Type B pancreatic cell (in vitro differentiated cells): ENCODE measurements around the gene SLC22A23. TPM values are rescaled to one million over a fixed set of nuclear protein-coding genes. Genes with fewer than 3 reads are reported as not detected.

Experiments used
- DNase-seq: peaks from one replicate; pipeline ENCODE4 v3.0.0; 2021; ENCODE audit warnings: mixed read lengths; ENCODE audit not compliant: unreplicated experiment; ENCODE audit errors: extremely low spot score
- H3K27ac Mint-ChIP-seq: 2 replicates; pipeline ENCODE4 v1.8.0; 2021; ENCODE audit warnings: mild to moderate bottlenecking, mixed read lengths
- H3K27me3 Mint-ChIP-seq: 2 replicates; pipeline ENCODE4 v1.8.0; 2021; ENCODE audit warnings: mixed read lengths
- H3K36me3 Mint-ChIP-seq: 2 replicates; pipeline ENCODE4 v1.8.0; 2021; ENCODE audit warnings: mixed read lengths
- H3K4me1 Mint-ChIP-seq: one replicate; pipeline ENCODE4 v1.8.0; 2021; ENCODE audit warnings: mixed read lengths; ENCODE audit not compliant: unreplicated experiment
- H3K4me3 Mint-ChIP-seq: 2 replicates; pipeline ENCODE4 v1.8.0; 2021; ENCODE audit warnings: mild to moderate bottlenecking, mixed read lengths
- H3K9me3 Mint-ChIP-seq: 2 replicates; pipeline ENCODE4 v1.8.0; 2021; ENCODE audit warnings: mixed read lengths
- total RNA-seq: library from RNA; stranded (reverse); gene quantifications from 2 replicates; pipeline ENCODE4 v1.2.1, GENCODE V29; 2021; ENCODE audit warnings: low replicate concordance
- TF ChIP-seq, protein P1 (sequence below): fragments of 200-600 bp; sonication (generic); conservative IDR thresholded peaks from 2 replicates; pipeline ENCODE4 v1.5.0; 2021; ENCODE audit warnings: antibody characterized with exemption, mild to moderate bottlenecking

The SLC22A23 gene
- total RNA-seq, 1 donor from 2014 or later: 36.6 TPM

DNA sequence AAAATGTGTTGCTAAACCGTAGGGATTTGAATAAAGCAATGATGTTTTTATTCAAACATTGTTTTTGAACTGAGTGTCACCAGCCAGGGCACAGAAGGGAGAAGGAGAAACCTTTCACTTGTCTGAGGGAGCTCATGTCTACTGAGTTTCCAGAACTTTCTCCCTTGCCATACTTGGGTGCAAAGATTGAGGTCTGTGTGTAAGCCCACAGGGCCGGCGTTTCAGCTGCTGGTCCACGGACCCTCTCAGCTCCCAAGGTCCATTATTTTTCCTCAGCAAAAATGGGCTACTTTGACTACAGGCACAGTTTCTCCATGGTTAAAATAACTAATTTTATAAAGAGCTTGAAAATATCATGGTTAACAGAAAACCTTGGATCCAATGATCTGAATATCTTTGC lies 165.5 kb downstream of the SLC22A23 start:
- TF ChIP-seq, protein P1, sequence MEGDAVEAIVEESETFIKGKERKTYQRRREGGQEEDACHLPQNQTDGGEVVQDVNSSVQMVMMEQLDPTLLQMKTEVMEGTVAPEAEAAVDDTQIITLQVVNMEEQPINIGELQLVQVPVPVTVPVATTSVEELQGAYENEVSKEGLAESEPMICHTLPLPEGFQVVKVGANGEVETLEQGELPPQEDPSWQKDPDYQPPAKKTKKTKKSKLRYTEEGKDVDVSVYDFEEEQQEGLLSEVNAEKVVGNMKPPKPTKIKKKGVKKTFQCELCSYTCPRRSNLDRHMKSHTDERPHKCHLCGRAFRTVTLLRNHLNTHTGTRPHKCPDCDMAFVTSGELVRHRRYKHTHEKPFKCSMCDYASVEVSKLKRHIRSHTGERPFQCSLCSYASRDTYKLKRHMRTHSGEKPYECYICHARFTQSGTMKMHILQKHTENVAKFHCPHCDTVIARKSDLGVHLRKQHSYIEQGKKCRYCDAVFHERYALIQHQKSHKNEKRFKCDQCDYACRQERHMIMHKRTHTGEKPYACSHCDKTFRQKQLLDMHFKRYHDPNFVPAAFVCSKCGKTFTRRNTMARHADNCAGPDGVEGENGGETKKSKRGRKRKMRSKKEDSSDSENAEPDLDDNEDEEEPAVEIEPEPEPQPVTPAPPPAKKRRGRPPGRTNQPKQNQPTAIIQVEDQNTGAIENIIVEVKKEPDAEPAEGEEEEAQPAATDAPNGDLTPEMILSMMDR: no peak
- peaks cover 33% of the 10 kb centered on the region for H3K36me3 Mint-ChIP-seq
- H3K27me3 Mint-ChIP-seq: no peaks in the 10 kb centered on the region
- DNase-seq: no peak
- H3K4me3 Mint-ChIP-seq: no peak overlapping the region
- no peaks in the 10 kb centered on the region for H3K4me1 Mint-ChIP-seq
- H3K9me3 Mint-ChIP-seq: no peaks in the 10 kb centered on the region
- H3K27ac Mint-ChIP-seq: no peak overlapping the region

DNA sequence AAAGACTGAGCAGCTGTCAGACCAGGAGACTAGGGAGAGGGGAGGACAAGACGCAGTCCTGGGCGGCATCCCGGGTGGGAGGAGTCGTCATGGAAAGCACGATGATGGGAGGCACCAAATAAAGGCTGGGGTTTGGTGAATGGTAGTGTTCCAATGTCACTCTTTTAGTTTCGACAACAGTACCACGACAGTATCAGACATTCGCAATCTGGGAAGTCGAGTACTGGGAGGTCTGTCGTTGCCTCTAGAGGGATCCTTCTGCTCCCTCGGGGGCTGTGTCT lies 166.0 kb downstream of the SLC22A23 start:
- Mint-ChIP-seq H3K4me3 (no peak overlapping the region), H3K27me3 (no peaks in the 10 kb centered on the region), H3K9me3 (no peaks in the 10 kb centered on the region), H3K4me1 (no peaks in the 10 kb centered on the region), H3K36me3 (peaks cover 33% of the 10 kb centered on the region), H3K27ac (no peak overlapping the region)
- TF ChIP-seq, protein P1: no peak
- no peak for DNase-seq

DNA sequence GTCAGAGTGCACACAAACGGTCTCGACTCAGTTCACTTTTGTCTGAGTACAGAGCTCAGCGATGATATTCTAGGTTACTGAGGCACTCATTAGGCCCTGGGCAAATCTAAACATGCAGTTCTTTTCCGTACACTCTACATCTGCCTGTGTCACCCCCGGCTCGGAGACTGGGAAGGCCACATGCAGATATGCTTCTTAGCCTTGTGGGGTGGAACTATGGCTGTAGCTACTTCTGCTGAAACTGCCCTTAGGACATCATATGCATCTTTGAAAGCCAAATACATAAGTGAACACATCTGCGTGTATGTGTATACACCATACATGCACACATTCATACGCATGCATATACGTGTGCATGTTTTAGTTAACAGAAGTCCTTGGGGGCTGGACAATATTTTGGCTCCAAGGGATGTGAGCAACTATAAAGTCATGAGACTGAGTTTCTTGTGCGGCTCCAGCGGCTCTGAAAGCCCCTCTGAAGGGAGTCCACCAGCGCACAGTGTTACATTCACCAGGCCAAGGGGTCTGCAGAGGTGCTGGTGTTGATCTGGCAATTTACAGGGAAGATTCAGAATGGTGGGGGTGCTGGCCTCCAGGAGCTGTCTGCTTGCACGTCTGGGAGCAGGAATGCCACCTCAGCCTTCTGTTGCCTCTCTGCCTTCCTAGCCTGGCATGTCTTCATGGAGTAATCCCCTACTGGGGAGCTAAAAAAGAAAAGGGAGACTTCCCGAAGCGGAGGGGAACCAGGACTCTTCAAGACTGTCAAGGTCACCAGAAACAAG lies 166.5 kb downstream of the SLC22A23 start:
- no peaks in the 10 kb centered on the region for H3K9me3 Mint-ChIP-seq
- no peaks in the 10 kb centered on the region for H3K27me3 Mint-ChIP-seq
- no peak overlapping the region for H3K4me3 Mint-ChIP-seq
- H3K27ac Mint-ChIP-seq: no peak overlapping the region
- DNase-seq: no peak
- H3K4me1 Mint-ChIP-seq: no peaks in the 10 kb centered on the region
- peaks cover 32% of the 10 kb centered on the region for H3K36me3 Mint-ChIP-seq
- TF ChIP-seq, protein P1: no peak

DNA sequence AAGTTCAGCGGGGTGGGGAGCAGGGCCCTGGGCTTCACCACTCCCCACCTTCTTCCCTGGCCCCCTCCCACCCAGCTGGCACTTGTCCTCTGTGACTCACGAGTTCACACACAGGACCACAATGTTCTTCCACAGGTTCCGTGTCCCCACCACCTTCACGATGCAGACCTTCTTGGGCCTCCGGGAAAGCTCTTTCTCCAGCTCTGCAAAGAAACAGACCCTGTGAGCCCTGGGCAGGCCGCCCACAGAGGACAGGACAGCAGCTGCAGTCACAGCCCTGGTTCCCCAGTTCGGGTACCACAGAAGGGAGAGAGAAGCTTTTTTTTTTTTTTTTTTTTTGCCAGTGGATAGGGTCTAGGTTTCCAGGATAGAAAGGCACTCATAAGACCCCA lies 167.2 kb downstream of the SLC22A23 start:
- peaks cover 27% of the 10 kb centered on the region for H3K36me3 Mint-ChIP-seq
- H3K4me1 Mint-ChIP-seq: no peaks in the 10 kb centered on the region
- no peaks in the 10 kb centered on the region for H3K9me3 Mint-ChIP-seq
- H3K27ac Mint-ChIP-seq: no peak overlapping the region
- TF ChIP-seq, protein P1: no peak
- H3K4me3 Mint-ChIP-seq: no peak overlapping the region
- H3K27me3 Mint-ChIP-seq: no peaks in the 10 kb centered on the region
- DNase-seq: no peak

DNA sequence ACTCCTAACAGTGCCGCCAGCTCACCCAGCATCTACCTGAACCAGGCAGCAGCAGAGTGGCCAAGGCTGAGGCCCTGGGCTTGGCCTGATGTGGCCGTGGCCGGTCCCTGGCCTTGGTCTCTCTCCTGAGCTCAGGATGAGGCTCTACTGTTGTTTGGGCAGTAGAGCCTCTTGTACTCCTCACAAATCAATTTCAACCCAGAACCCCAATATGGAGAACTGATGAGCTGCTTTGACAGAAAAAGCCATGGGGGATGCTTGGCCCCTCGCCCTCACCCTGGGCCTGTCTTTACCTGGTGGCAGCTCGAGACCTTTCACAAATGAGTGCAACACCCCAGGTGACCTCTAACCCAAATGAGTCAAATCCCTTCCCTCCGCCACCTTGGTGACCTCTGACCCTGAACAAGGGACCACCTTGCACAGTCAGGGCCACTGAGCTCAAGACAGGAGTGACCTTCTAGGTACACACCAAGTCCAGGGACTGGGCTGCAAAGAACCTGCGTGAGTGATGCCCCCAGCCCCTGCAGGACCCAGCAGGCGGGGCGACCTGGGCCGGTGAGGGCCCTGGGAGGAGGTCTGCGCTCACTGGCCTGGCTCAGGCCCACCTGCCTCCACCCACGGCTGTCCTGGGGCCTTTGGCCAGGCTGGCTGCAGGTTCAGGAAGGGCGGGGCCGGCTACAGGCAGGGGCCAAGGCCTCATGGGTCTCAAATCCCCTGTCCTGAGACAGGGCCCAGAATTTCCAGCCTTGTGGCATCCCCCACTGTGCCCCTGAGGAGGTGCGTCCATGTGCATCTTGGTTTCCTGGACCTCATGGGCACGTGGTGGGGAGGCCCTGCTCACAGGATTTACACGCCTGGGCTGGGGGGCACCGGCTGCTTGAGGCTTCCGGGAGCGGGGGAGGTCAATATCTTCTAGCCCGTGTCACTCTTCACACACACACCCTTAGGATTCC lies 167.9 kb downstream of the SLC22A23 start:
- H3K27ac Mint-ChIP-seq: no peak overlapping the region
- peaks cover 27% of the 10 kb centered on the region for H3K36me3 Mint-ChIP-seq
- no peak for DNase-seq
- no peak overlapping the region for H3K4me3 Mint-ChIP-seq
- TF ChIP-seq, protein P1: no peak
- H3K4me1 Mint-ChIP-seq: no peaks in the 10 kb centered on the region
- H3K9me3 Mint-ChIP-seq: no peaks in the 10 kb centered on the region
- H3K27me3 Mint-ChIP-seq: no peaks in the 10 kb centered on the region
